Activated CD4-positive, alpha-beta T cell treated with anti-CD3 and anti-CD28 coated beads, Interleukin-2, amount 50 U/mL, for 24 hours (primary cell): Measurements from ENCODE around the gene TAT.

Experiments used
- DNase-seq, 2 donors: peaks; one replicate each; pipeline ENCODE4 v3.0.0-alpha.2; 2020; ENCODE audit warnings: low read depth in 1 of 2, low spot score in 1 of 2

The TAT gene

DNA sequence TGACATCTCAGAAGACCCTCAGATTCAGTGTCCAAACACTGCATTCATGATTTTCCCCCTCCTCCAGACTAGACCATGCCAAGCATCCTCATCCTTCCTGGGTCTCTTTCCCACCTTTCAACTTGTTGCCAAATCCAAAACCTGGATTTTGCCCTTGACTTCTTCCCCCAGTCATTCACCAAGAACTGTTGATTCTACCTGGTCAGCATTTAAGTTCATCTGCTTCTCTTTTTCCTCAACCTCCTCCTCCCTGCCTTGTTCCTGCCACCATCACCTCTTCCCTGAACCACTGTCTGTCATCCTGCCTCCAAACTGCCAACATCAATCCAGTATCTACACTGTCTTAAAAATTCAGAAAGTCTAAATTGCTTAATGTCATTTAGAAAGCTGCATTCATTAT lies 29.7 kb downstream of the TAT start:
- no peak for DNase-seq

DNA sequence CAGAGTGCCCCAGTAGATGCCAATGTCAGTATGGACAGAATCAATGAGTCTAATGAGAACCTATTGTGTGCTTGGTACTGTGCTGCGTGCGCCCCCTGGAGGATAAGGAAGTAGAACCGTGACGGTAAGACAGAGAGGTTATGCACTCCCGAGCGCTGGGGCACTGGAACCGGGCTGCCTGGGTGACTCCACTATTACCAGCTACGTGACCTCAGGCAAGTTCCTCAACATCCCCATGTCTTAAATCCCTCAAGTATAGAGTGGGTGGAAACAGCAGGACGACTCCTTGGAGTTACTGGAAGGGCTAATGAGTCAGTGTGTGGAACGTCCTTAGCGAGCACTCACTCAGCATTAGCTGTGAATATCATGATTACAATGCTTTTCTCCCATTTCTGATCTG lies 34.5 kb downstream of the TAT start:
- peak; percentile 9 to 23 for DNase-seq

- peak in 1 of 2 donors; percentile 7 for DNase-seq
Measured at GRCh38 chr16:71537643-71538042, 39.2 kb downstream of the TAT start.

- no peak for DNase-seq
Measured at GRCh38 chr16:71536752-71537499, 40.0 kb downstream of the TAT start.

DNA sequence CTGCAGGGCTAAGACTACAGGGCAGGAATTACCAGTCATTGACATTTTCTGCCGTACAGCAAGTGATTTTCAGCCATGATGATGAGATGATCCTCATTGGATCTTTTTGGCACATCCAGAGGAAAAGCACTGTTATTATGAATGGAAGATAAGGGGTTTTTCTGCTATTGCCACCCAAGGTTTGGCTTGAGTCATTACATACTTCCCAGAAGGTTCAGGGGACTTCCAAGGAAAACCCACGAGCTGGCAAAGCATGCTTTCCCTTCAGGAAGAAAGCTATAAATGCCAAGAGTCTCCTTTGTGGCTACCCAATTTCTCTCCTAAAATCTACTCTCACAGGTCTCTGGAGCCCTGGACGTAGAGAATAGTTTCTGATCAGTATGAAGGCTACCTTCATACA lies 44.5 kb downstream of the TAT start:
- DNase-seq: no peak

DNA sequence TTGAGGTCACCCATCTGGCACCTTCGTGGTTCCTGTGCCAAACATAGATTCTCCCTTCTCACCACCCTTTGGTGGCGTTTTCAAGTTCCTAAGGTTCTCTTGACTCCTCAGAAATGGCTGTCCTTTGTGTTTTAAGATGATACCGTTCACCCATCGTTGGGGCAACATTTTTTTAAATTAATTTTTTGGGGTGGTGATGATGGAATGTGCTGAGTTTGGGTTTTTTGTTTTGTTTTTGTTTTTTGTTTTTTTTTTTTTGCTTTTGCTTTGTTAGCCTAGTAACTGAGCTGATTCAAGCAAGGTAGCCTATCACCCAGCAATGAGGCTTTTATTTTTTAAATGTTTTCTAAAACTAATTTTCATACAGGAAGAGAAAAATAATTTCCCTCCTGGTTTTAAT lies 48.0 kb downstream of the TAT start:
- no peak for DNase-seq

- no peak for DNase-seq
Measured at GRCh38 chr16:71528257-71528656, 48.6 kb downstream of the TAT start.

DNA sequence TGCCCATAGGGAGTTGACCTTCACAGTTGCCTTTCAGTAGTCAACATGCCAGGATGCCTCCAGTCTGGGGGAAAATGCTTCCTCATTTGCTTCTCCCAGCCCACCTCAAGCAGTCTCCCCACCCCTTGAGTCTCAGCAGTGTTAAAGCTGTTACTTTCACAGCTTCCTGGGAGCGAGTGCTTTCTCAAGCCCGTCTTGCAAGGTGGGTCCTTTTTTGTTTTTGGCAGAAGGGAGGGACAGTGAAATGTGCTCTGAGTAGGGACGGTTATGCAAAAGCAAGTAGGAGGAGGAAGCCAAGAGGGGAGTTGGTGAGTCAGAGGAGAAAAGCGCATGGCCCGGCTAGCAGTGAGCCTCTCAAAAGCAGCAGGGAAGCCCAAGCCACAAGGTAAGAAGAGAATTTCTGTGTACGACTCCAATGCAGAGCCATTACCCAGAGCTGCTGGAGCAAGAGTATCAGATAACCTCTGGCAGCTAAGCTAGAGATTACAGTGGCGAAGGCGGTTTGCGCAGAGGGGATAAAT lies 50.7 kb downstream of the TAT start, which contains the start of gene CHST4:
CHST4 (plus strand) TSS at position 316 of the 521 bp plus-strand sequence. CDS start 10,252 bp downstream, outside the sequence.
- DNase-seq: no peak

- DNase-seq: no peak
Measured at GRCh38 chr16:71524566-71525553, 52.0 kb downstream of the TAT start.

GRCh38 chr16:71520550-71520949 lies 56.3 kb downstream of the TAT start:
- DNase-seq: no peak
